Measurements from ENCODE around the gene ZBTB40.

ZBTB40 gene, protein sequence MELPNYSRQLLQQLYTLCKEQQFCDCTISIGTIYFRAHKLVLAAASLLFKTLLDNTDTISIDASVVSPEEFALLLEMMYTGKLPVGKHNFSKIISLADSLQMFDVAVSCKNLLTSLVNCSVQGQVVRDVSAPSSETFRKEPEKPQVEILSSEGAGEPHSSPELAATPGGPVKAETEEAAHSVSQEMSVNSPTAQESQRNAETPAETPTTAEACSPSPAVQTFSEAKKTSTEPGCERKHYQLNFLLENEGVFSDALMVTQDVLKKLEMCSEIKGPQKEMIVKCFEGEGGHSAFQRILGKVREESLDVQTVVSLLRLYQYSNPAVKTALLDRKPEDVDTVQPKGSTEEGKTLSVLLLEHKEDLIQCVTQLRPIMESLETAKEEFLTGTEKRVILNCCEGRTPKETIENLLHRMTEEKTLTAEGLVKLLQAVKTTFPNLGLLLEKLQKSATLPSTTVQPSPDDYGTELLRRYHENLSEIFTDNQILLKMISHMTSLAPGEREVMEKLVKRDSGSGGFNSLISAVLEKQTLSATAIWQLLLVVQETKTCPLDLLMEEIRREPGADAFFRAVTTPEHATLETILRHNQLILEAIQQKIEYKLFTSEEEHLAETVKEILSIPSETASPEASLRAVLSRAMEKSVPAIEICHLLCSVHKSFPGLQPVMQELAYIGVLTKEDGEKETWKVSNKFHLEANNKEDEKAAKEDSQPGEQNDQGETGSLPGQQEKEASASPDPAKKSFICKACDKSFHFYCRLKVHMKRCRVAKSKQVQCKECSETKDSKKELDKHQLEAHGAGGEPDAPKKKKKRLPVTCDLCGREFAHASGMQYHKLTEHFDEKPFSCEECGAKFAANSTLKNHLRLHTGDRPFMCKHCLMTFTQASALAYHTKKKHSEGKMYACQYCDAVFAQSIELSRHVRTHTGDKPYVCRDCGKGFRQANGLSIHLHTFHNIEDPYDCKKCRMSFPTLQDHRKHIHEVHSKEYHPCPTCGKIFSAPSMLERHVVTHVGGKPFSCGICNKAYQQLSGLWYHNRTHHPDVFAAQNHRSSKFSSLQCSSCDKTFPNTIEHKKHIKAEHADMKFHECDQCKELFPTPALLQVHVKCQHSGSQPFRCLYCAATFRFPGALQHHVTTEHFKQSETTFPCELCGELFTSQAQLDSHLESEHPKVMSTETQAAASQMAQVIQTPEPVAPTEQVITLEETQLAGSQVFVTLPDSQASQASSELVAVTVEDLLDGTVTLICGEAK

GRCh38 chr1:22451702-22452480 lies at the start of gene ZBTB40:
Gene ZBTB40, plus strand, starts transcription at chr1:22451851. Its CDS starts 38,098 bp downstream, at chr1:22489949.
- DNase-seq = peak; percentile 94

DNA sequence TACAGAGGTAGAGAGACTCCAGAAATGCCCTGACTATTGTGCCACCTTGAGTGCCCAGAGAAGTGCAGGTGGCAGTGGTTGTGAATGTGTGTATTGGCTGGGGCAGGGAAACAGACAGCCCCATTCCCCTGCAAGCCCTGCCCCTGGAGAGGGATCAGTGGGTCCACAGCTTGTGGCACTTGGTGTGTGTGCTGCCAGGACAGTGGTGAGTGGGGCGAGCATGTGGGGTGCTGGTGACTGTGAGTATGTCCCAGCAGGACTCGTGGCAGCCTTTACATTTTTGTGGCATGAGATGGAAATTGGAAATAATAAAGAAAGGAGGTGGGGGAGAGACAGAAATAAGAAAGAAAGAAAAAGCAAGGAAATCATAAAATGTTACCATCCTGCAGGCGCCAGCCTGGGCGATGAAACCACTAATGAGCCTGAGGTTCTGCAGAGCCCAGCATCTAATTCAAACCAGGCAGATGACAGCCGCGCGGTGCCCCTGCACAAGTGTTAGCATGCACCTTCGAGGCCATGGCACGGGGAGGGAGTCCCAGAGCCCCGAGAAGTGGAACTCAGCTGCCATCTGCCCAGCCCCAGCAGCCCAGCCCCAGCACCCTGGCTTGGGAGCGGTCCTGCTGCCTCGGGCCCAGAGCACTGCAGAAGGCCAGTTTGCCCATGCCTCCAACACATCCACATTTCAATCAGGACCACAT lies 49.1 kb upstream of the ZBTB40 start:
- DNase-seq = no peak

- DNase-seq = no peak
These were observed 47.2 kb upstream of the ZBTB40 start for GRCh38 chr1:22404486-22404885.

DNA sequence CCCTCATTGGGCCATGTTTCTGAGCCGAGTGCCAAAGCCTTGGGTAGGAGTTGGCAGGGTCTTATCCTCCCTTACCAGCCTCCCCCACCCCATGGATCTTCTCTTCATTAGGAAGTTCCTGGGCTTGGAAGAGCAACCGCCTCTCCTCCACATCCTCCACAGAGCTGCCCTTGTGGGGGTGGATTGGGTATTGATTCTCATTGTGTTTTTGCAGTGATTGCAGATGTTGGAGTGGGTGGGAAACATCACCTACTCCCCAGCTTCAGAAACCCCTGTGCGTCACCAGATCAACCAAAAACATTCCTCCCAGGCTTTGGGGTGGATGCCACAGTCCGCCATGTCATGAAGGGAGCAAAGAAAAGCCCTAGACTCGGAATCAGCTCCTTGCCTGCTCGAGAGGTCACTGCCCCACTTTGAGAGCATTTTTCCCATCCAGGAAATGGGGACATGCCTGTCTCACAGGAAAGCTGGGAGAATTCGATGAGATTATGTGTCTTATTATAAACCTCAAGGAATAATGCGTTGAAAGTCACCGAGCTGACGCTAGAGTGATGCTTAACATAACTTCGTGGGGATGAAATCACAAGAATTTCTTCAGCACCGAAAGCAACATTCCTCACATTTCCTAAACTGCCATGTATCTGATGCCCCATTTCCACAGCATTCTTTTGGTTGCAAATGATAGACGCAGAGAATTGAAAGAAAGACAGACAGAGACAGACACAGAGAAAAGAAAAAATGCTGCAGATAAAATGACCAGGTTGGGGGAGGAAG lies 44.7 kb upstream of the ZBTB40 start:
- DNase-seq = no peak

- DNase-seq = no peak
These were observed 43.4 kb upstream of the ZBTB40 start for GRCh38 chr1:22408230-22408629.

GRCh38 chr1:22410401-22410800 lies 41.2 kb upstream of the ZBTB40 start:
- no peak for DNase-seq

DNA sequence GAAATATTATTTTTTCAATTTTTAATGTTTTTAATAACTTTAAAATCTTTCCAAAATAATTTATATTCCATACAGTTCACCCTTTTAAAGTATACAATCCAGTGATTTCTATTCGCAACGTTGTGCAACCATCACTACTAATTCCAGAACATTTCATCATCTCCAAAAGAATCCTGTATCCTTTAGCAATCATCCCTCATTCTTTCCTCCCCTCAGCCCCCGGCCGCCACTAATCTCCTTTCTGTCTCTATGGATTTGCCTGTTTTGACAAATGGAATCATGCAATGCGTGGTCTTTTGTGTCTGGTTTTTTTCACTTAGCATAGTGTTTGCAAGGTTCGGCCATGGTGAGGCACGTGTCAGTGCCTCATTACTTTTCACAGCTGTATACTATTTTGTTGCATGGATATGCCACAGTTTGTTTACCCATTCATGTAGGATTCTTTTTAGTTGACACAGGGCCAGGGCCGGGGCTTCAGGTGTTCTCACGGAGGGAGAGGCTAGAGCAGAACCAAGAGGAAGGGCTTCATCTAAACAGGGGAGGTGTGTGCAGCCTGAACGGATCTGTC lies 40.6 kb upstream of the ZBTB40 start:
- no peak for DNase-seq

DNA sequence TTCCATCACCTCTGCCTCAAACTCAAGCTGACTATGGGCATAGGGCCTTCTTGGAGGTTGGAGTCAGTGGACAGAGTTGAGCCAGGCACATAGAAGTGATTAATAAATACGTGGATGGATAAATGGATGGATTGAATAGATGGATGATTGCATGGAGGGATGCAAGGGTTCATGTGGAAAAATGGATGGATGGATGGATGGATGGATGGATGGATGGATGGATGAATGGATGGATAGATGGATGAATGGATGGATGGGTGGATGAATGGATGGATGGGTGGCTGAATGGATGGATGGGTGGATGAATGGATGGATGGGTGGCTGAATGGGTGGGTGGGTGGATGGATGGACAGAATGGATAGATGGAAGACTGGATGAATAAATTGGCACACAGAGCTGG lies 40.1 kb upstream of the ZBTB40 start:
- DNase-seq = no peak

- DNase-seq = no peak
These were observed 38.5 kb upstream of the ZBTB40 start for GRCh38 chr1:22412932-22413727.

DNA sequence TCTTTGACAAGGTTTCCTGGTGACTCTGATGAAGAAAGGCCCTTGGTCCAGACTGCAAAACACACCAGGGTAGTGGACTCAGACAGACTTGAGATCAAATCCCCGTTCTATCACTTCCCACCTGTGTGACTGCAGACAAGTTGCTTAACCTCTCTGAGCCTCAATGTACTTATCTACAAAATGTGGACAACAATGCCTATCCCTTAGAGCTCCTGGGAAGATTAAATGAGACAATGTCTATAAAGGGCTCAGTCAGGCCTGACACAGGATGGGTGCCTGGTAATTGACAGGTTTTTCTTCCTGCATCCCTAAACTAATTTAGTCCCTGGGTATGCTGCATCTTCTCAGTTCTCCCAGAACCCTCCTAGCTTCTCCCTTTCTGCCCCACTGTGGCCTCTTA lies 37.9 kb upstream of the ZBTB40 start:
- no peak for DNase-seq

GRCh38 chr1:22414244-22414751 lies 37.4 kb upstream of the ZBTB40 start:
- no peak for DNase-seq

- no peak for DNase-seq
These were observed 36.2 kb upstream of the ZBTB40 start for GRCh38 chr1:22415489-22415888.

GRCh38 chr1:22416555-22417454 lies 34.8 kb upstream of the ZBTB40 start:
- DNase-seq = peak; percentile 46

DNA sequence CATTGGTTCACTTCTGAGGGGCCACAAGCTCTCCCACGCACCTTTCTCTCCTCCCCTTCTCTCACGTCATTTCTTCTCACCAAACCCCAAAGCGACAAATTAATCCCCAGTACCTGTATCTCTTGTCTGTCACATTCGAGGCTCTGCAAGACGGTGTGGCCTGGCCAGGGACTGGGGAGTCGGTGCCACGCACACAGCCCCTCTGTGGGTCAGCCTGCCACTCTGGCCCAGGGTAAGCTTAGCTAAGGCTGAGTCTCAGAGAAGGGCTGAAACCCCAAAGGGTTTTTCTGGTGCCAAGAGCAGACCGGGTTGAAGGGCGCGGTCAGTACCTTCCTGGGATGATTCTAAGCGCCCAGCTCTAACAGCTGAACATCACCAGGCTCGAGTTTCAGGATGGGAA lies 34.2 kb upstream of the ZBTB40 start:
- no peak for DNase-seq

DNA sequence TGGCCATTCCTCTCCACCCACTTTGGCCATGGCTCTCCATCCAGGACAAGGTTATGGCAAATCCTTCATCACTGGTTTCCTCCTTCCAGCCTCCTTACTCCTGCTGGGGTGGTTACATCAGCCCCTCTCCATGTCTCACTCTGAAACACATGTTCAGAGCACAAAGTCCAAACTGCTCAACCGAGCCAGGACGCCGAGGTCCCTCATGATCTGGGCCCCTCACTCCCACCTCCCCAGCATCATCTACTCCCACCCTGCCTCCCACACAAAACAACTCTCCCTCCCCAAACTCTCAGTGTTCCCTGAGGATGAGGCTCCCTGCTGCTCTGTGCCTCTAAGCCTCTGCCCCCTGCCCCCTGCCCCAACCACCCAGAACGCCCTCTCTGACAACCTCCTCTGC lies 33.3 kb upstream of the ZBTB40 start:
- DNase-seq = no peak

DNA sequence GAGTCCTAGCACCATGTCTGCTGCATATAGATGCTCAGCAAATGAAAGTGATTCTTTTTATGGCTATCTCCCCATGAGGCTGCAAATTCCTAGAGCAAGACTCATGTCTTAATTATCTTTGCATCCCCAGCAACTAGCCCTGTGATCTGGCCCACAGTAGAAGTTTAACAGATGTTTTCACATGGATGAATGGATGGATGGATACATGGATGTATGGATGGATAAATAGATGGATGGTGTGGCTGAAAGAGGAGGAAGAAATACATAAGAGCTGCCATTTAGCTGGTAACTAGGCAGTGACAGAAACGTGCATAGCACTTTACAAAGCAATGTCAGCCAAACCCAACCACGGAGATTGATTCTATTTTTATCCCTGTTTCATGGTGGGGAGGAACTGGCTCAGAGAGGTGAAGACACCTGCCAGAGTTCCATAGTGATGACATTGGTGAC lies 32.7 kb upstream of the ZBTB40 start:
- no peak for DNase-seq

DNA sequence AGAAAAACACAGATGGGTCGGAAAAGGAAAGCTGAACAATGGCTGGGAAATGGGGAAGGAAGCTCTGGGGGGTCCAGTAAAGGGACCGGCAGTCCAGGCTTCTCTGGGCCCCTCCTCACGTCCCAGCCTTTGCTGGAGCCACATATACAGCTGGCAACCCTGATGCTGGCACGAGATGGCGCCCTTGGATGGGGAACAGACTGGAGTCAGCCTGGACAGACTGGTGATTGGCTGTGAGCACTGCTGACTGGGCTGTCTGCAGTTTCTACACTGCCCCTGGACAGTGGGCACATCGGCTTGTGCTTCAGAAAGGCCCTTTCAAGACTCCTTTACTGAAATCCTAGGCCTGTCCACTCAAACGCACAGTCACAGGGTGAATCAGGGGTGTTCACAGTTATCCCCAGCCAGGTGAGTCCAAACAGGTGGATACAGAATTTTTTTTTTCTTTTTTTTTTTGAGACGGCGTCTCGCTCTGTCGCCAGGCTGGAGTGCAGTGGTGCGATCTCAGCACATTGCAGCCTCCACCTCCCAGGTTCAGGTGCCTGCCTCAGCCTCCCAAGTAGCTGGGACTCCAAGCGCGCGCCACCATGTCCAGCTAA lies 31.1 kb upstream of the ZBTB40 start:
- DNase-seq = peak; percentile 35

DNA sequence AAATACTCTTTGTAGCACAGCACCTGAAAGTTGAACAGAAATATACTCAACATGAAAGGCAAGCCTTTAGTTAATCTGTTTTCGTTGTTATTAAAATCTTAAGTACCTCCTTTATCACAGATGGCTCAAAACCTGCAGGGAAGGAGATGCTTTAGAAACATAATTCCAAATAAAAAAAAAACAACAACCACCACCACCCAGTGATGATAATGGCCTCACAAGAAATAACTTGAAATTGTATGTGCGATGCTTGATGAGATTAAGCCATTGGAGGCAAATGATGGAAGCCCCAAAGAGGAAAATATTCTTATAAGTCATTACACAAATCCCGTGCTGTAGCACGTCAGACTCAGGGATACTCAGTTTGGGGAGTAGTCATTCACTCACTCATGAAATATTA lies 24.9 kb upstream of the ZBTB40 start:
- DNase-seq = no peak
